ENCODE results near the gene ALDH7A1.

The ALDH7A1 gene

DNA sequence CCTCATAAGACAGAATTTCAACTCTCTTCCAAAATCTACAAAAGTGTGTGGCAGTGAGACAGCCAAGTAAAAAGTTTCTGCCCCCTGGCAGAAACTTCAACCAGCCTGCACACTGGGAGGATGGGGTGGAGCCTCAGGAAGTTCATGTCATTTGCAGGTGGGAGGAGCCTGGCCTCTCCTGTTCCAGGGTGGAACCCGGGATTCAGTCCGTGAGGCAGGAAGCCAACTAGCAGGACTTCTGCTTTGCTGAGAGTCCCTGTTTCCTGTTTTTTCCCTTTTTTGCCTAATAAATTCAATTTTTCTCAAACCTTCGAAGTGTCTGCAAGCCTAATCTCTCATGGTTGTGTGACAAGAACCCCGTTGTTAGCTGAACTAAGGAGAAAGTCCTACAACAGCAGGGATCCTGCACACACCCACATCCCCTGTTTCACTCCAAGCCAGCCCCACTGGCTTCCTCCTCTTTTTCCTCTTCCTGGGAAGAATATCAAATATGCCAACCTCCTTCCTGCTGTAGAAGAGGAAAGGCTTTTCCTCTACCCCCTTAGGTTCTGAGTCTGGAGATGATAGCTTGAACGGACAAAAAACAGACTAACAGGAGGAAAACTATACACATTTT, 69.3 kb downstream of the ALDH7A1 start:
- TF ChIP-seq, protein P1, sequence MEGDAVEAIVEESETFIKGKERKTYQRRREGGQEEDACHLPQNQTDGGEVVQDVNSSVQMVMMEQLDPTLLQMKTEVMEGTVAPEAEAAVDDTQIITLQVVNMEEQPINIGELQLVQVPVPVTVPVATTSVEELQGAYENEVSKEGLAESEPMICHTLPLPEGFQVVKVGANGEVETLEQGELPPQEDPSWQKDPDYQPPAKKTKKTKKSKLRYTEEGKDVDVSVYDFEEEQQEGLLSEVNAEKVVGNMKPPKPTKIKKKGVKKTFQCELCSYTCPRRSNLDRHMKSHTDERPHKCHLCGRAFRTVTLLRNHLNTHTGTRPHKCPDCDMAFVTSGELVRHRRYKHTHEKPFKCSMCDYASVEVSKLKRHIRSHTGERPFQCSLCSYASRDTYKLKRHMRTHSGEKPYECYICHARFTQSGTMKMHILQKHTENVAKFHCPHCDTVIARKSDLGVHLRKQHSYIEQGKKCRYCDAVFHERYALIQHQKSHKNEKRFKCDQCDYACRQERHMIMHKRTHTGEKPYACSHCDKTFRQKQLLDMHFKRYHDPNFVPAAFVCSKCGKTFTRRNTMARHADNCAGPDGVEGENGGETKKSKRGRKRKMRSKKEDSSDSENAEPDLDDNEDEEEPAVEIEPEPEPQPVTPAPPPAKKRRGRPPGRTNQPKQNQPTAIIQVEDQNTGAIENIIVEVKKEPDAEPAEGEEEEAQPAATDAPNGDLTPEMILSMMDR (IDR thresholded peaks at IDR 0.05; ENCODE audit: low read length): no peak
- no peak for TF ChIP-seq EZH2 (IDR thresholded peaks at IDR 0.05; ENCODE audit: borderline replicate concordance, low read length)
- Histone ChIP-seq H3K36me3 (ENCODE audit: insufficient read depth, low read length) (no peaks in the 10 kb centered on the region), H3K79me2 (ENCODE audit: insufficient read depth, low read length) (no peaks in the 10 kb centered on the region), H3K9ac (ENCODE audit: low read length) (no peak overlapping the region), H3K4me1 (ENCODE audit: insufficient read depth, low read length, severe bottlenecking) (no peaks in the 10 kb centered on the region), H3K27me3 (ENCODE audit: insufficient read depth, low read length) (no peaks in the 10 kb centered on the region), H3F3A (ENCODE audit: insufficient read depth, low read length) (no peaks in the 10 kb centered on the region), H4K20me1 (ENCODE audit: insufficient read depth, low read length) (no peaks in the 10 kb centered on the region), H2AFZ (ENCODE audit: low read length) (no peak overlapping the region), H3K4me3 (ENCODE audit: low read depth, low read length, poor library complexity, severe bottlenecking) (no peak overlapping the region), H3K9me2 (ENCODE audit: low read depth, low read length) (no peaks in the 10 kb centered on the region), H3K4me2 (ENCODE audit: low read length) (no peak overlapping the region), H3K9me3 (ENCODE audit: low read length) (no peaks in the 10 kb centered on the region), H3K27ac (ENCODE audit: low read depth, low read length, poor library complexity, severe bottlenecking) (no peak overlapping the region)

DNA sequence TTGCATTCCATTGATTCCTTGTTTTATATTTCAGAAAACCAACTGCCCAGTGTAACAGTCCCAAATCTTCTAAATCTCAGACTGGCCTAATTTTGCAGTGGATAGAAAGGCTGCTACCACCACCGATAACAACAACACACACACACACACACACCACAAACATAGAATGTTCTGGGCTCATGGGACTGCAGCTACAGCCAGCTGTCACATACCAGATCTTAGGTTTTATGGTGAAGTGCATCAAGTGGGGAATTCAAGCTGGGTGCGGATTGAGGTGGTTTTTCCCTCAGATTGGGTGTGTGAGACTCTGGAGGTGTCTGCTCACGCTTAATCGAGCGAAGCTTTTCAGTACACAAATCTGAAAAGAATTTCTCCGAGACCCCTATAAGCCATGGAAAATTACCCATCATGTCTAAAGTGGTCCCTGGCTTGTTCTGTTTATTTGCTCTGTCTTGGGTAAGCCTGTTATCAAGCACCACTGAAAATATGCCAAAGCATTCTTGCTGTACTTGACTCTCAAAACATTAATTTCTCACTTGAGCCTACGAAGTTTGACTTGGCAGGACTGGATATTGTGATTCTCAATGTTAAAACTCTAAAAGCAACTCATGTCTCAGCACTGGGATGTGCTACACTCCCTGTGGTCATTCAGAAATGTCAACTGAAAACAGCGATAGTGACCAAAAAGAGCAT, 71.1 kb downstream of the ALDH7A1 start:
- Histone ChIP-seq H3K9ac (ENCODE audit: low read length) (no peak overlapping the region), H3K36me3 (ENCODE audit: insufficient read depth, low read length) (no peaks in the 10 kb centered on the region), H4K20me1 (ENCODE audit: insufficient read depth, low read length) (no peaks in the 10 kb centered on the region), H3F3A (ENCODE audit: insufficient read depth, low read length) (no peaks in the 10 kb centered on the region), H3K4me2 (ENCODE audit: low read length) (no peak overlapping the region), H3K9me3 (ENCODE audit: low read length) (no peaks in the 10 kb centered on the region), H3K4me3 (ENCODE audit: low read depth, low read length, poor library complexity, severe bottlenecking) (no peak overlapping the region), H3K27ac (ENCODE audit: low read depth, low read length, poor library complexity, severe bottlenecking) (no peak overlapping the region), H3K9me2 (ENCODE audit: low read depth, low read length) (no peaks in the 10 kb centered on the region), H3K27me3 (ENCODE audit: insufficient read depth, low read length) (no peaks in the 10 kb centered on the region), H2AFZ (ENCODE audit: low read length) (no peak overlapping the region), H3K79me2 (ENCODE audit: insufficient read depth, low read length) (no peaks in the 10 kb centered on the region), H3K4me1 (ENCODE audit: insufficient read depth, low read length, severe bottlenecking) (no peaks in the 10 kb centered on the region)
- no peak for TF ChIP-seq EZH2 (IDR thresholded peaks at IDR 0.05; ENCODE audit: borderline replicate concordance, low read length)
- TF ChIP-seq, protein P1 (IDR thresholded peaks at IDR 0.05; ENCODE audit: low read length): no peak

DNA sequence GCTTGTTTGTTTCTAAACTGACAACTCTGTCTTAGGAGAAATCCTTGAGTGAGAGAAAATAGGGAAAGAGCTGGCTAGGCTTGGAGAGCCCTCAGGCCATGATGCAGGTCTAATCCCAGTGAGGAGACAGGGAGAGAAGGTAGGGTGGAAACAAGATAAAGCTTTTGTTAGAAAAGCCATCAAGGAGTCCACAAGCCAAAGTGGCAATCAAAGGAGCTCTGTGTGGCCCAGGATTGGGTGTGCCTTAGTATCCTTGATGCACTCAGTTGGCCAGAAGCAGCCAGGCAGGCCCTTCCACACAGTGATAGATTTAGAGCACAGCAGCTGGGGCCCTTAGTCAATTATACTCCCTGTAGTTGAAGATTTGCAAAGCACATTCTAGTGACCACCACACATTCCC, 73.9 kb downstream of the ALDH7A1 start:
- Histone ChIP-seq H3K4me1 (ENCODE audit: insufficient read depth, low read length, severe bottlenecking) (no peaks in the 10 kb centered on the region), H3K9me2 (ENCODE audit: low read depth, low read length) (no peaks in the 10 kb centered on the region), H2AFZ (ENCODE audit: low read length) (no peak overlapping the region), H4K20me1 (ENCODE audit: insufficient read depth, low read length) (no peaks in the 10 kb centered on the region), H3K27ac (ENCODE audit: low read depth, low read length, poor library complexity, severe bottlenecking) (no peak overlapping the region), H3K36me3 (ENCODE audit: insufficient read depth, low read length) (no peaks in the 10 kb centered on the region), H3K4me3 (ENCODE audit: low read depth, low read length, poor library complexity, severe bottlenecking) (no peak overlapping the region), H3K27me3 (ENCODE audit: insufficient read depth, low read length) (no peaks in the 10 kb centered on the region), H3K79me2 (ENCODE audit: insufficient read depth, low read length) (no peaks in the 10 kb centered on the region), H3F3A (ENCODE audit: insufficient read depth, low read length) (no peaks in the 10 kb centered on the region), H3K9ac (ENCODE audit: low read length) (no peak overlapping the region), H3K9me3 (ENCODE audit: low read length) (no peaks in the 10 kb centered on the region), H3K4me2 (ENCODE audit: low read length) (no peak overlapping the region)
- TF ChIP-seq EZH2 (IDR thresholded peaks at IDR 0.05; ENCODE audit: borderline replicate concordance, low read length): no peak
- TF ChIP-seq, protein P1 (IDR thresholded peaks at IDR 0.05; ENCODE audit: low read length): no peak

All from OCI-LY1 (cell line).